Uterus (tissue), 2 donors: ENCODE results near the gene FASN.

Source experiments
- POLR2A ChIP-seq, 2 donors: fragments of 450-650 bp; IDR thresholded peaks; one replicate each; pipeline ENCODE4 v1.6.1; 2016; ENCODE audit warnings: antibody characterized with exemption in 2 of 2, mild to moderate bottlenecking in 1 of 2, moderate library complexity in 1 of 2
- TF ChIP-seq, protein P1 (sequence below), 4 experiments: fragments of 200-600 bp in 2 of 4; fragments of 450-650 bp in 2 of 4; sonication (generic) in 2 of 4; IDR thresholded peaks; one replicate each; pipeline ENCODE4 v1.5.1; 2016 to 2019; ENCODE audit warnings: antibody characterized with exemption in 4 of 4, mild to moderate bottlenecking in 2 of 4, moderate library complexity in 1 of 4

DNA sequence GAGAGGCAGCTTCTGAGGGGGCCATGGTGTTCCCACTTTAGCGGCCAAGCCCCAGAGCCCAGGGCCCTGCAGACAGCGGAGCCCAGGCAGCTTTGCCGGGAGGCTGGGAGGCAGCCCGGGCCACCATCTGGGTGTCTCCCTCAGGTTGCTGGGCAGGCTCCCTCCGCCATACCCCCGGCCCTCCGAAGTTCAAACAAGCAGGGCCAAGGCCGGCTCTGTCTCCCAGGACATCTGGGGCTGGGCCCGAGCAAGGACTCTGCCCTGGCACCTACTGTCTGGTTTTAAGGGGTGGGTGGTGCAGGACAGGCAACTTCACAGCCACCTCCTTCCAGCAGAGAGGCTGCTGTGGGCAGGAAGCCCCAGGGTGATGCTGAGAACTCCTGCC, 35.1 kb downstream of the FASN start:
- no peak for TF ChIP-seq POLR2A (IDR thresholded peaks at IDR 0.05)
- TF ChIP-seq, protein P1, sequence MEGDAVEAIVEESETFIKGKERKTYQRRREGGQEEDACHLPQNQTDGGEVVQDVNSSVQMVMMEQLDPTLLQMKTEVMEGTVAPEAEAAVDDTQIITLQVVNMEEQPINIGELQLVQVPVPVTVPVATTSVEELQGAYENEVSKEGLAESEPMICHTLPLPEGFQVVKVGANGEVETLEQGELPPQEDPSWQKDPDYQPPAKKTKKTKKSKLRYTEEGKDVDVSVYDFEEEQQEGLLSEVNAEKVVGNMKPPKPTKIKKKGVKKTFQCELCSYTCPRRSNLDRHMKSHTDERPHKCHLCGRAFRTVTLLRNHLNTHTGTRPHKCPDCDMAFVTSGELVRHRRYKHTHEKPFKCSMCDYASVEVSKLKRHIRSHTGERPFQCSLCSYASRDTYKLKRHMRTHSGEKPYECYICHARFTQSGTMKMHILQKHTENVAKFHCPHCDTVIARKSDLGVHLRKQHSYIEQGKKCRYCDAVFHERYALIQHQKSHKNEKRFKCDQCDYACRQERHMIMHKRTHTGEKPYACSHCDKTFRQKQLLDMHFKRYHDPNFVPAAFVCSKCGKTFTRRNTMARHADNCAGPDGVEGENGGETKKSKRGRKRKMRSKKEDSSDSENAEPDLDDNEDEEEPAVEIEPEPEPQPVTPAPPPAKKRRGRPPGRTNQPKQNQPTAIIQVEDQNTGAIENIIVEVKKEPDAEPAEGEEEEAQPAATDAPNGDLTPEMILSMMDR (IDR thresholded peaks at IDR 0.05), result no peak
